ENCODE data around the gene MAST4. TPM values are rescaled to one million over a fixed set of nuclear protein-coding genes. Genes with fewer than 3 reads are reported as not detected.

MAST4 gene
- total and polyA plus RNA-seq, 2 of the 8 experiments (the other 6 are each of a cell fraction or from before 2014, with no cell fraction given) = 1.5 to 2.6 TPM

GRCh38 chr5:66728049-66728448 is 131.9 kb downstream of the MAST4 start (continued):
- no peak for TF ChIP-seq SRF (IDR thresholded peaks at IDR 0.05; ENCODE audit: low read depth, low read length)

- no peak overlapping the region for H3K4me2 ChIP-seq (ENCODE audit: insufficient read depth in 1 of 2, low read depth in 2 of 2, low read length in 2 of 2)
- H2AK5ac ChIP-seq (ENCODE audit: low read depth, low read length) = no peak overlapping the region
- H4K5ac ChIP-seq (ENCODE audit: insufficient read length, low read depth, low read length) = no peak overlapping the region
- H2BK120ac ChIP-seq (replicated peaks; ENCODE audit: low read depth, low read length) = no peak overlapping the region
- no peak for TF ChIP-seq SIN3A (conservative IDR thresholded peaks at IDR 0.05 in 1 of 2, IDR thresholded peaks at IDR 0.05 in 1 of 2; ENCODE audit: low read depth in 1 of 2, low read length in 2 of 2)
- no peaks in the 10 kb centered on the region for H3K4me1 ChIP-seq (replicated peaks in 1 of 4; ENCODE audit: control insufficient read depth in 3 of 4, insufficient read depth in 4 of 4, low read length in 3 of 4)
- CTCF ChIA-PET (ENCODE audit: partially characterized antibody) = interaction anchor here (1.4 to 2.0 kb wide), 4 partner anchors 12 to 431 kb away, joined by 3 to 8 read pairs (median 4); no protein-coding TSS in a partner anchor
- H3K23ac ChIP-seq (ENCODE audit: insufficient read length) = no peak overlapping the region
- FAIRE-seq (no peak), DNase-seq (ENCODE audit: low read depth in 1 of 2, low spot score in 2 of 2) (no peak)
- H2AFZ ChIP-seq (ENCODE audit: low read length) = no peak overlapping the region
- H3K4me3 ChIP-seq (ENCODE audit: extremely low read depth in 1 of 4, insufficient read depth in 2 of 4, low read depth in 3 of 4, low read length in 4 of 4) = no peak overlapping the region
- no peaks in the 10 kb centered on the region for H4K20me1 ChIP-seq (replicated peaks in 1 of 2; ENCODE audit: control insufficient read depth in 1 of 2, insufficient read depth in 2 of 2, low read length in 2 of 2)
- H3K79me1 ChIP-seq (ENCODE audit: low read depth, low read length) = no peaks in the 10 kb centered on the region
- H3K18ac ChIP-seq (ENCODE audit: extremely low read depth, low read length) = no peak overlapping the region
- no peak overlapping the region for H4K8ac ChIP-seq (ENCODE audit: extremely low read depth, insufficient read depth, low read length)
- no peak overlapping the region for H4K91ac ChIP-seq (replicated peaks; ENCODE audit: insufficient read length, low read length)
- H3K9ac ChIP-seq (replicated peaks in 1 of 4; ENCODE audit: extremely low read depth in 1 of 4, low read depth in 3 of 4, low read length in 3 of 4) = no peak overlapping the region
- no peak overlapping the region for H3K14ac ChIP-seq (ENCODE audit: insufficient read length)
- no peak overlapping the region for H2BK20ac ChIP-seq (ENCODE audit: low read length)
- H2BK5ac ChIP-seq (ENCODE audit: low read depth, low read length) = no peak overlapping the region
- no peaks in the 10 kb centered on the region for H3K23me2 ChIP-seq (ENCODE audit: low read depth, low read length)
- H2BK15ac ChIP-seq (ENCODE audit: low read length) = no peak overlapping the region
- H3K4ac ChIP-seq (replicated peaks; ENCODE audit: insufficient read length, low read depth, low read length) = no peak overlapping the region
- no peak overlapping the region for H3K56ac ChIP-seq (replicated peaks; ENCODE audit: insufficient read length, low read depth, low read length)
- H3K27ac ChIP-seq (ENCODE audit: low read depth, low read length) = no peak overlapping the region
- H2BK12ac ChIP-seq (ENCODE audit: low read depth, low read length) = no peak overlapping the region
- H3K27me3 ChIP-seq (replicated peaks in 1 of 4; ENCODE audit: control insufficient read depth in 3 of 4, extremely low read depth in 1 of 4, insufficient read depth in 3 of 4, low read length in 3 of 4) = no peaks in the 10 kb centered on the region
- no peaks in the 10 kb centered on the region for H3K9me3 ChIP-seq (ENCODE audit: insufficient read depth in 2 of 2, low read depth in 1 of 2, low read length in 1 of 2)
- POLR2A ChIA-PET (ENCODE audit: partially characterized antibody) = no interaction called here
- H3K79me2 ChIP-seq (ENCODE audit: control insufficient read depth in 1 of 2, insufficient read depth in 2 of 2, low read length in 2 of 2) = no peaks in the 10 kb centered on the region
- H3K36me3 ChIP-seq (ENCODE audit: control insufficient read depth in 2 of 4, insufficient read depth in 4 of 4, low read length in 3 of 4) = no peaks in the 10 kb centered on the region
These were observed 140.9 kb downstream of the MAST4 start for GRCh38 chr5:66737096-66737495.

All from H1 (cell line).